Islet precursor cell (in vitro differentiated cells): ENCODE results near the gene UPK3BL1.
"Not testable (repeated sequence)": the region's sequence is repeated elsewhere in the genome, so short reads cannot be mapped to it uniquely, and the experiment has no call there.

Experiments used
- DNase-seq: peaks from one replicate; pipeline ENCODE4 v3.0.0-alpha.2; 2018

The UPK3BL1 gene

GRCh38 chr7:102642691-102643090 is at the start of gene UPK3BL1:
UPK3BL1 (minus strand) TSS chr7:102642791; CDS start chr7:102642741, 50 bp downstream.
- not testable (repeated sequence) for DNase-seq

GRCh38 chr7:102690602-102691001 is 48.0 kb upstream of the UPK3BL1 start:
- DNase-seq = not testable (repeated sequence)

- DNase-seq = not testable (repeated sequence)
Observed at GRCh38 chr7:102689436-102690282, 47.1 kb upstream of the UPK3BL1 start.

- not testable (repeated sequence) for DNase-seq
Observed at GRCh38 chr7:102688299-102689036, 45.9 kb upstream of the UPK3BL1 start.

- not testable (repeated sequence) for DNase-seq
Observed at GRCh38 chr7:102682560-102682959, 40.0 kb upstream of the UPK3BL1 start.

- DNase-seq = not testable (repeated sequence)
Observed at GRCh38 chr7:102680780-102681179, 38.2 kb upstream of the UPK3BL1 start.

GRCh38 chr7:102675545-102675944 is 33.0 kb upstream of the UPK3BL1 start:
- not testable (repeated sequence) for DNase-seq

GRCh38 chr7:102673447-102674067 is 31.0 kb upstream of the UPK3BL1 start:
- not testable (repeated sequence) for DNase-seq

GRCh38 chr7:102671956-102672307 is 29.3 kb upstream of the UPK3BL1 start:
- not testable (repeated sequence) for DNase-seq

GRCh38 chr7:102671166-102671955 is 28.8 kb upstream of the UPK3BL1 start, which contains the start of gene POLR2J2:
POLR2J2 (minus strand) TSS chr7:102671663; CDS start chr7:102671601, 62 bp downstream.
- DNase-seq = peak; percentile 90

GRCh38 chr7:102667523-102667922 is 24.9 kb upstream of the UPK3BL1 start:
- not testable (repeated sequence) for DNase-seq

GRCh38 chr7:102666850-102667249 is 24.3 kb upstream of the UPK3BL1 start:
- not testable (repeated sequence) for DNase-seq

- not testable (repeated sequence) for DNase-seq
Observed at GRCh38 chr7:102664765-102665164, 22.2 kb upstream of the UPK3BL1 start.

- DNase-seq = not testable (repeated sequence)
Observed at GRCh38 chr7:102649924-102650323, 7.3 kb upstream of the UPK3BL1 start, which contains the start of gene SPDYE2B. SPDYE2B (plus strand) TSS chr7:102650319; CDS start chr7:102652349, 2,030 bp downstream.

GRCh38 chr7:102647813-102648212 is 5.2 kb upstream of the UPK3BL1 start:
- not testable (repeated sequence) for DNase-seq

GRCh38 chr7:102643404-102643803 is 813 bp upstream of the UPK3BL1 start:
- not testable (repeated sequence) for DNase-seq

GRCh38 chr7:102638848-102639247 is 3.7 kb downstream of the UPK3BL1 start:
- DNase-seq = peak; percentile 18

GRCh38 chr7:102636956-102637355 is 5.6 kb downstream of the UPK3BL1 start:
- DNase-seq = not testable (repeated sequence)

- DNase-seq = not testable (repeated sequence)
Observed at GRCh38 chr7:102635354-102635753, 7.2 kb downstream of the UPK3BL1 start.

GRCh38 chr7:102634299-102634698 is 8.3 kb downstream of the UPK3BL1 start:
- DNase-seq = not testable (repeated sequence)

- DNase-seq = not testable (repeated sequence)
Observed at GRCh38 chr7:102630622-102631021, 12.0 kb downstream of the UPK3BL1 start.
